Kidney (tissue), 14 donors: ENCODE measurements around the gene FGD2. TPM values are rescaled to one million over a fixed set of nuclear protein-coding genes. Genes with fewer than 3 reads are reported as not detected.

Experiments
- DNase-seq, 5 donors: peaks; one replicate each; pipeline ENCODE4 v3.0.0-alpha.2; 2013 to 2020
- FAIRE-seq: peaks from 2 replicates; lab custom pipeline; 2012; peaks lifted over from hg19 to GRCh38; lab: Jason Lieb, UNC
- H3K27ac ChIP-seq, 2 donors: one replicate each; pipeline ENCODE4 v1.7.0; 2013; ENCODE audit warnings: low read depth in 2 of 2, low read length in 2 of 2, inconsistent platforms in 1 of 2
- H3K27me3 ChIP-seq: one replicate; pipeline ENCODE4 v1.7.1; 2013; ENCODE audit warnings: low read length, inconsistent platforms; ENCODE audit not compliant: control insufficient read depth, insufficient read depth
- H3K36me3 ChIP-seq, 3 donors: one replicate each; pipeline versions ENCODE4 v1.7.0 to v1.7.1; 2013; ENCODE audit warnings: low read length in 3 of 3, control low read depth in 1 of 3, inconsistent platforms in 1 of 3; ENCODE audit not compliant: insufficient read depth in 3 of 3, control insufficient read depth in 2 of 3
- H3K4me1 ChIP-seq, 3 donors: one replicate each; pipeline versions ENCODE4 v1.7.0 to v1.7.1; 2013; ENCODE audit warnings: low read length in 3 of 3, inconsistent platforms in 1 of 3, low read depth in 1 of 3; ENCODE audit not compliant: control insufficient read depth in 2 of 3, insufficient read depth in 2 of 3
- H3K4me3 ChIP-seq, 3 donors: one replicate each; pipeline versions ENCODE4 v1.7.0 to v1.8.1; 2013; ENCODE audit warnings: low read length in 3 of 3, control low read depth in 1 of 3, inconsistent platforms in 1 of 3
- H3K9ac ChIP-seq, 3 donors: one replicate each; pipeline versions ENCODE4 v1.7.0 to v1.7.1; 2013; ENCODE audit warnings: low read length in 3 of 3, control low read depth in 1 of 3, inconsistent platforms in 1 of 3
- H3K9me3 ChIP-seq, 3 donors: one replicate each; pipeline versions ENCODE4 v1.7.0 to v1.7.1; 2013; ENCODE audit warnings: low read length in 3 of 3, control low read depth in 1 of 3, inconsistent platforms in 1 of 3; ENCODE audit not compliant: control insufficient read depth in 2 of 3, insufficient read depth in 1 of 3
- intact Hi-C: fragments of 100-400 bp; cut with DNase I; formaldehyde crosslinking; loops from one replicate; pipeline ENCODE4 v1.11.1; 2022
- polyA plus RNA-seq: library from polyadenylated mRNA; stranded (reverse); fragments of 350-450 nt; fragmentation: Illumina TruSeq; extraction: RNeasy Lipid Tissue Mini Kit (QIAGEN cat#74804); gene quantifications from one replicate; pipeline ENCODE4 v1.2.3, GENCODE V29; 2014; ENCODE audit warnings: low read depth, low replicate concordance; ENCODE audit not compliant: insufficient read depth
- total RNA-seq: library from RNA; stranded (reverse); fragmentation: NEBNext Ultra II Directional; extraction: Animal tissue kit (Norgen Biotek cat#: 25700); gene quantifications from one replicate; pipeline ENCODE4 v1.2.1, GENCODE V29; 2021
- TF ChIP-seq, protein P1 (sequence below): IDR thresholded peaks from 3 replicates; pipeline ENCODE4 v1.5.1; 2012; ENCODE audit warnings: mild to moderate bottlenecking, moderate library complexity, borderline replicate concordance; ENCODE audit not compliant: insufficient read depth; ENCODE audit errors: extremely low read depth
- donor health status: control.
- donor health status: control.
- donor health status: control.
- donor health status: control.
- donor health status: control.
- donor health status: DM: yes; HTN: yes; CAD: no.
- donor health status: Normal renal cell carcinoma (clear cell type).

Gene FGD2
- total and polyA plus RNA-seq, 2 donors from 2014 or later = 0.97 to 49.5 TPM

DNA sequence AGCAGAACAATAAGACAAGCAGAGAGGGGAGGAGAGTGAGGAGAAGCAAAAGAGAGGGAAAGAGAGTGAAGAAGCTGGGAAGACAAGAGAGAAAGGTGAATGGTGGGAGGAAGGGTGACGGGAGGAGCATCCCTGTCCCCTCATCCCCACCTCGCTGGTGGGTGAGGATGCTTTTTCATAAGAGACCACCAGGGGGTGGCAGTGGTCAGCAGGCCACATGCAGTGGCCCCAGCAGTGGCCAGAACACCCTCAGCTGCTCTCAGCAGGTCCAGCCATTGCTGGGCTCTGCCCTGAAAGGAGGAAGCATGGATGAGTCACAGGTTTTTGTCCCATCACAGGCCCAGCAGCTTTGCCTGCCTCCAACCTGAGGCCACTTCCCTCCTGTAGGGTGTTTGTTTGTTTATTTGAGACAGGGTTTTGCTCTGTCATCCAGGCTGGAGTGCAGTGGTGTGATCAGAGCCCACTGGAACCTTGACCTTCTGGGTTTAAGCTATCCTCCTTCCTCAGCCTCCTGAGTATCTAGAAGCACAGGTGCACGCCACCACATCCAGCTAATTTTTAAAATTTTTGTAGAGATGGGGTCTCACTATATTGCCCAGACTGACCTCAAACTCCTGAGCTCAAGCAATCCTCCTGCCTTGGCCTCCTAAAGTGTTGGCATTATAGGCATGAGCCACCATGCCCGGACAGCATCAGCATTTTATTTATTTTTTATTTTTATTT is 24.0 kb downstream of the FGD2 start:
- peak; percentile 44 to 88 (median 66) for DNase-seq
- FAIRE-seq = no peak
- H3K4me3 ChIP-seq = no peak overlapping the region
- TF ChIP-seq, protein P1, sequence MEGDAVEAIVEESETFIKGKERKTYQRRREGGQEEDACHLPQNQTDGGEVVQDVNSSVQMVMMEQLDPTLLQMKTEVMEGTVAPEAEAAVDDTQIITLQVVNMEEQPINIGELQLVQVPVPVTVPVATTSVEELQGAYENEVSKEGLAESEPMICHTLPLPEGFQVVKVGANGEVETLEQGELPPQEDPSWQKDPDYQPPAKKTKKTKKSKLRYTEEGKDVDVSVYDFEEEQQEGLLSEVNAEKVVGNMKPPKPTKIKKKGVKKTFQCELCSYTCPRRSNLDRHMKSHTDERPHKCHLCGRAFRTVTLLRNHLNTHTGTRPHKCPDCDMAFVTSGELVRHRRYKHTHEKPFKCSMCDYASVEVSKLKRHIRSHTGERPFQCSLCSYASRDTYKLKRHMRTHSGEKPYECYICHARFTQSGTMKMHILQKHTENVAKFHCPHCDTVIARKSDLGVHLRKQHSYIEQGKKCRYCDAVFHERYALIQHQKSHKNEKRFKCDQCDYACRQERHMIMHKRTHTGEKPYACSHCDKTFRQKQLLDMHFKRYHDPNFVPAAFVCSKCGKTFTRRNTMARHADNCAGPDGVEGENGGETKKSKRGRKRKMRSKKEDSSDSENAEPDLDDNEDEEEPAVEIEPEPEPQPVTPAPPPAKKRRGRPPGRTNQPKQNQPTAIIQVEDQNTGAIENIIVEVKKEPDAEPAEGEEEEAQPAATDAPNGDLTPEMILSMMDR = peak; percentile 67
- H3K27ac ChIP-seq = no peak overlapping the region
- H3K9me3 ChIP-seq = peaks cover 0 to 4% (median 0%) of the 10 kb centered on the region in 3 donors
- no peaks in the 10 kb centered on the region for H3K36me3 ChIP-seq
- intact Hi-C loops = no loop called here
- H3K4me1 ChIP-seq = no peaks in the 10 kb centered on the region
- no peaks in the 10 kb centered on the region for H3K27me3 ChIP-seq
- no peak overlapping the region for H3K9ac ChIP-seq

DNA sequence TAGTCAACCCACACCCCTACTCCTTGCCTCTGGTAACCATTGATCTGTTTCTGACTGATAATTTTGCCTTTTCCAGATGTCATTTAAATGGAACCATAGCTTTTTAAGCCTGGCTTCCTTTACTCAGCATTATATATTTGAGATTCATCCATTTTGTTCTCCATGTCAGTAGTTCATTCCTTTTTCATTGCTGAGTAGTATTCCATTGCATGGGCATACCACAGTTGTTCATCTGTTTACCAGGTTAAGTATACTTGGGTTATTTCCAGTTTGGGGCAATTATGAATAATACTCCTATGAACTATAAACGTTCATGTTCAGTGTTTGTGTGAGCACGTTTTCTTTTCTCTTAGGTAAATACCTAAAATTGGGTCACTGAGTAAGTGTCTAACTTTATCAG is 25.1 kb downstream of the FGD2 start:
- no peak for DNase-seq

DNA sequence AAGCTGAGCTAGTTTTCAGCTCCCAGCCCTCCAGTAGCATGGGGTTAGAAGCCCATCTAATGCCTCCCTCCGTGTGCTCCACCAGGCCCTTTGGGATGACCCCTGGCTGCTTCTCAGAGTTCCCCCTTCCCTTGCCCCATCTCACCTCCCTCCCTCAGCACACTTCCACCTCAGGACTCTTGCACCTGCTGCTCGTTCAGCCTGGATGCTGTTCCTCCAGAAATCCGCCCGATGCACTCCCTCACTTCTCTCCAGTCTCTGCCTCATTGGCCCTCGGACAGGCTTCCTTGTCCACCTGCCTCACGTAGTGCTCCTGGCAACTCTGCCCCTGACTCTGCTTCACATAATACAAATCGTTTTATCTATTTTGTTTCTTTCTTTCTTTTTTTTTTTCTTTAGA is 26.8 kb downstream of the FGD2 start:
- intact Hi-C loops = no loop called here
- TF ChIP-seq, protein P1 = no peak
- Histone ChIP-seq H3K27ac (no peak overlapping the region), H3K9ac (no peak overlapping the region), H3K27me3 (no peaks in the 10 kb centered on the region), H3K4me3 (no peak overlapping the region), H3K36me3 (no peaks in the 10 kb centered on the region), H3K9me3 (peaks cover 0 to 4% (median 0%) of the 10 kb centered on the region in 3 donors), H3K4me1 (no peaks in the 10 kb centered on the region)
- FAIRE-seq = no peak
- peak in 1 of 5 donors; percentile 40 for DNase-seq

More for the DNA sequence above, 25.1 kb downstream of the FGD2 start:
- intact Hi-C loops = no loop called here
- Histone ChIP-seq H3K27me3 (no peaks in the 10 kb centered on the region), H3K9me3 (peaks cover 0 to 4% (median 0%) of the 10 kb centered on the region in 3 donors), H3K4me1 (no peaks in the 10 kb centered on the region), H3K36me3 (no peaks in the 10 kb centered on the region), H3K4me3 (no peak overlapping the region), H3K9ac (no peak overlapping the region), H3K27ac (no peak overlapping the region)
- TF ChIP-seq, protein P1 = no peak
- no peak for FAIRE-seq

DNA sequence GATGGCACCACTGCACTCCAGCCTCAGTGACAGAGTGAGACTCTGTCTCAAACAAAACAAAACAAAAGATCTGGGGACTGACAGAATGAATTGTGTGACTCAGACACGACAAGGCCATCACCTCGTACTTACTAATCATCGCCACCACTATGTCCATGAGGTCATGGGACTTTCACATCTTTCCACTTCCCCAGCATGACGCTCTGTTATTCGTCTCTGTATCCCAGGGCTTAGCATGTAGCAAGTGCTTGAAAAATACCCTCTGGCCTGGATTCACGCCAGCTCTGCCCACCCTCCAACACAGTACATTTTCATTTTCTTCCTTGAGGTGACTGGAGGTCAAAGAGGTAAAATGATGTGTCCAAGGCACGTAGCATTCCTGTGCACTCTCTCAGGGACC is 27.8 kb downstream of the FGD2 start:
- no peaks in the 10 kb centered on the region for H3K4me1 ChIP-seq
- H3K9me3 ChIP-seq = peaks cover 0 to 4% (median 0%) of the 10 kb centered on the region in 3 donors
- TF ChIP-seq, protein P1 = no peak
- no peak overlapping the region for H3K9ac ChIP-seq
- no peaks in the 10 kb centered on the region for H3K36me3 ChIP-seq
- no peaks in the 10 kb centered on the region for H3K27me3 ChIP-seq
- H3K27ac ChIP-seq = no peak overlapping the region
- no peak overlapping the region for H3K4me3 ChIP-seq
- DNase-seq (peak in 1 of 5 donors; percentile 8), FAIRE-seq (no peak)
- intact Hi-C loops = no loop called here
